Activated T-cell treated with anti-CD3 and anti-CD28 coated beads, Interleukin-2, amount 50 U/mL, for 72 hours (primary cell): ENCODE results near the gene LOXHD1. TPM values are rescaled to one million over a fixed set of nuclear protein-coding genes. Genes with fewer than 3 reads are reported as not detected.

Source experiments
- ATAC-seq, 2 donors: fragments of 150-1000 bp; cut with Tn5 transposase; replicated peaks in 1 of 2; 2 replicates each; pipeline ENCODE4 v1.10.0; 2021; ENCODE audit warnings: moderate library complexity in 2 of 2, mild to moderate bottlenecking in 1 of 2
- DNase-seq, 2 donors: peaks; one replicate each; pipeline ENCODE4 v3.0.0; 2021 to 2022; ENCODE audit warnings: mixed read lengths in 1 of 2
- H3K27ac Mint-ChIP-seq: one replicate; pipeline ENCODE4 v1.8.0; 2022; ENCODE audit warnings: mild to moderate bottlenecking, moderate library complexity, mixed read lengths
- H3K27me3 Mint-ChIP-seq: one replicate; pipeline ENCODE4 v1.8.0; 2022; ENCODE audit warnings: low read depth, mixed read lengths
- H3K36me3 Mint-ChIP-seq, 2 donors: one replicate each; pipeline ENCODE4 v1.8.0; 2022; ENCODE audit warnings: mixed read lengths in 2 of 2, mild to moderate bottlenecking in 1 of 2; ENCODE audit not compliant: insufficient read depth in 2 of 2
- H3K4me1 Mint-ChIP-seq: one replicate; pipeline ENCODE4 v1.8.0; 2022; ENCODE audit warnings: low read depth, mixed read lengths
- H3K4me3 Mint-ChIP-seq, 2 donors: one replicate each; pipeline ENCODE4 v1.8.0; 2022; ENCODE audit warnings: mild to moderate bottlenecking in 2 of 2, mixed read lengths in 2 of 2, moderate library complexity in 2 of 2
- H3K9me3 Mint-ChIP-seq, 2 donors: one replicate each; pipeline ENCODE4 v1.8.0; 2022; ENCODE audit warnings: mixed read lengths in 2 of 2
- total RNA-seq, 2 donors: library from RNA; stranded (reverse); gene quantifications; one replicate each; pipeline ENCODE4 v1.2.3, GENCODE V29; 2022

The LOXHD1 gene, protein sequence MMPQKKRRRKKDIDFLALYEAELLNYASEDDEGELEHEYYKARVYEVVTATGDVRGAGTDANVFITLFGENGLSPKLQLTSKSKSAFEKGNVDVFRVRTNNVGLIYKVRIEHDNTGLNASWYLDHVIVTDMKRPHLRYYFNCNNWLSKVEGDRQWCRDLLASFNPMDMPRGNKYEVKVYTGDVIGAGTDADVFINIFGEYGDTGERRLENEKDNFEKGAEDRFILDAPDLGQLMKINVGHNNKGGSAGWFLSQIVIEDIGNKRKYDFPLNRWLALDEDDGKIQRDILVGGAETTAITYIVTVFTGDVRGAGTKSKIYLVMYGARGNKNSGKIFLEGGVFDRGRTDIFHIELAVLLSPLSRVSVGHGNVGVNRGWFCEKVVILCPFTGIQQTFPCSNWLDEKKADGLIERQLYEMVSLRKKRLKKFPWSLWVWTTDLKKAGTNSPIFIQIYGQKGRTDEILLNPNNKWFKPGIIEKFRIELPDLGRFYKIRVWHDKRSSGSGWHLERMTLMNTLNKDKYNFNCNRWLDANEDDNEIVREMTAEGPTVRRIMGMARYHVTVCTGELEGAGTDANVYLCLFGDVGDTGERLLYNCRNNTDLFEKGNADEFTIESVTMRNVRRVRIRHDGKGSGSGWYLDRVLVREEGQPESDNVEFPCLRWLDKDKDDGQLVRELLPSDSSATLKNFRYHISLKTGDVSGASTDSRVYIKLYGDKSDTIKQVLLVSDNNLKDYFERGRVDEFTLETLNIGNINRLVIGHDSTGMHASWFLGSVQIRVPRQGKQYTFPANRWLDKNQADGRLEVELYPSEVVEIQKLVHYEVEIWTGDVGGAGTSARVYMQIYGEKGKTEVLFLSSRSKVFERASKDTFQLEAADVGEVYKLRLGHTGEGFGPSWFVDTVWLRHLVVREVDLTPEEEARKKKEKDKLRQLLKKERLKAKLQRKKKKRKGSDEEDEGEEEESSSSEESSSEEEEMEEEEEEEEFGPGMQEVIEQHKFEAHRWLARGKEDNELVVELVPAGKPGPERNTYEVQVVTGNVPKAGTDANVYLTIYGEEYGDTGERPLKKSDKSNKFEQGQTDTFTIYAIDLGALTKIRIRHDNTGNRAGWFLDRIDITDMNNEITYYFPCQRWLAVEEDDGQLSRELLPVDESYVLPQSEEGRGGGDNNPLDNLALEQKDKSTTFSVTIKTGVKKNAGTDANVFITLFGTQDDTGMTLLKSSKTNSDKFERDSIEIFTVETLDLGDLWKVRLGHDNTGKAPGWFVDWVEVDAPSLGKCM (N-terminal part only)
- under 1 TPM; 0.05 to 0.07 TPM for total RNA-seq

DNA sequence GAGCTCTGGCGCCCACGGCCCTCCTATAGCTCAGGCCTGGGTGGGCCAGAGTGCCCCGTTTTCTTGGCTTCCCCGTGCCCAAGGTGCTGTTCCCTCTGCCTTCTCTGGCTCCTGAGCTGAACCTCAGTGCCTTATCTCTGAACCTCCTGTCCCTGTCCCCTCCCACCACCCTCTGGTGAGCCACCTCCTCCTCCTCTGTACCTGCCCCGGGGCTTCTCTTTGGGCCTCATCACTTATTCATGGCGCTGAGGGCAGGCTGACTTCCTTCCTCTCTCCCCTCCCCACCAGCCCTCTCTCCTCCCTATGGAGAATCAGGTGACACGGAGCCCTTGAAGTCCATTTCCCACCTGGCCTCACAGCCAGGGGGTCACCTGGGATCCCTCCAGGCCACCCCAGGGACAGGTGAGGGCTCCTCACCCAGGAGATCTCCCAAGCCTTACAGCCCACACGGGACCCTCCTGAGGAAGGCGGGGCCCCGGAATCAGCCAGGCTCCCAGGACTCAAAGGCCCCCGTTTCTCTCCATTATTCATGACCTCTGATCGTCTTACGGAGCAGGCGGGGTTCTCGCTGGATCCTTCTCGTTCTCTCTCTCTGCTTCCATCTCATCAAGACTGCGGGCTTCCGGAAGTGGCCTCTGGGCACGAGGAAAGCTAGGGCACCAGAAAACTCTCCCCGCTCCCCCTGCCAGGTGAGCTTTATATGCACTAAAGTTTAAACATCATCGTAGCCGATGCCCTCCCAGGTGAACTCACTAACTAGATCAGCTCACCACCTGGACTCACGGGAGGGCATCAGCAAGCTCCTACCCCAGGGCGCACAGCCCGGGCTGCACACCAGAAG, at the start of gene LOXHD1:
LOXHD1 (minus strand) TSS at position 106 of the 841 bp plus-strand sequence. CDS start 187 bp downstream, outside the sequence.
- no peak for DNase-seq
- H3K27me3 Mint-ChIP-seq: no peaks in the 10 kb centered on the region
- no peak within 1 kb of the TSS for H3K27ac Mint-ChIP-seq
- no peaks in the 10 kb centered on the region for H3K9me3 Mint-ChIP-seq
- no peak for ATAC-seq
- no peaks in the 10 kb centered on the region for H3K36me3 Mint-ChIP-seq
- no peaks in the 10 kb centered on the region for H3K4me1 Mint-ChIP-seq
- H3K4me3 Mint-ChIP-seq: no peak within 1 kb of the TSS

DNA sequence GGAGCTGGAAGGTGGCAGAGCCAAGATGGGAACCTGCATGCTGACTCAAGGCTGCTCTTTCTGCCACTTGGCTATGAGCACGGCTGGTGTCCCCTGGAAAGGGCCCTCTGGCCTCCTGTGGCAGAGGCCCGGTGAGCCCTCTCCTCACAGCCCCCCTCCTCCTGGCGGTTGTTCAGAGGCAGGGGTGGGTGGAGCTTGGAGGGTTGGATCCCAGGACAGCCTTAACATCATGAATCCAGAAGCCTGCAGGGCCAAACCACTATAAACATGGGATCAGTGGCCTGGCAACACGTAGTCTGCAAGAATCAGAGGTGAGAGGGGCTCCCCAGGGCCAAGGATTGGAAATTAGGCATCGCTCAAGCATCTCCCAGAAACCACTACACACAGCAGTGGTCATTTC, 48.5 kb upstream of the LOXHD1 start:
- Mint-ChIP-seq H3K27ac (no peak overlapping the region), H3K4me3 (no peak overlapping the region), H3K36me3 (no peaks in the 10 kb centered on the region), H3K9me3 (no peaks in the 10 kb centered on the region), H3K4me1 (no peaks in the 10 kb centered on the region), H3K27me3 (no peaks in the 10 kb centered on the region)
- ATAC-seq: no peak
- DNase-seq: no peak

DNA sequence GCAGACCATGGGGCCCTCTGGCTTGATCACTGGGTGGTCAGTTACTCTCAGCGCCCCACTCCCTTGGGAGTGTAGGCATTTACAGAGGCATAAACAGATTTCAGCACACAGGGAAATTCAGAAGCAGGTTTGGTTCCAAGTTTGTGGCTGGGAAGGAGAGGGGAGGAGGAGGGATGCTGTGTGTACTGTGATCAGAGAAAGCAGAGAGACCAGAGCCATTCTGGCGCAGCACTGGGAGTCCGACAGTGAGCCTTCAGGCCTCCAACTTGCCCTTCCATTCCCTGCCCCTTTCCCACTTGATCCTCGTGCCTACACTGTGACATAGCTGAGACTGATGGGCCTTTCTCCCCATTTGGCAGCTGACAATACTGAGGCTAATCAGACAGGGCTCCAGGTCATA, 47.8 kb upstream of the LOXHD1 start:
- H3K36me3 Mint-ChIP-seq: no peaks in the 10 kb centered on the region

DNA sequence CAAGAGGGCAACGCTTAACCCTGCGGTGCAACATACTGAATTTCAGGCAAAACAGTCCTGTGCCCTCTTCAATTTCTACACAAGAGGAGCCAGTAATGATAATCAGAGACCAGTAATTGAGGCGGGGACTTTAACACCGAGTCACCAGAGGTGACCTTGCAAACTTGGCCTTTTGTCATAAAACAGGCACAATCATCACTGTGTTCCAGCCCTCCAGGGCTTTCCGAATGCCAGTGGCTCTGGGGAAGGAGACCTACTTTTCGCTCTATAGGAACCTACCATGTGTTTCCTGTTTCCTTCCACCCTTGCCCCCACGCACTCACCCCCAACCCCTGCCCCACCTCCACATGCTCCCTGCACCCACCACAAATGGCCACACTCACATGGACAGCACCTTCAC, 47.2 kb upstream of the LOXHD1 start:
- Mint-ChIP-seq H3K9me3 (no peaks in the 10 kb centered on the region), H3K4me1 (no peaks in the 10 kb centered on the region), H3K27me3 (no peaks in the 10 kb centered on the region), H3K27ac (no peak overlapping the region), H3K36me3 (no peaks in the 10 kb centered on the region), H3K4me3 (no peak overlapping the region)
- ATAC-seq (no peak), DNase-seq (no peak)

More for the DNA sequence above, 47.8 kb upstream of the LOXHD1 start:
- Mint-ChIP-seq H3K9me3 (no peaks in the 10 kb centered on the region), H3K27me3 (no peaks in the 10 kb centered on the region), H3K27ac (no peak overlapping the region), H3K4me1 (no peaks in the 10 kb centered on the region), H3K4me3 (no peak overlapping the region)
- ATAC-seq (no peak), DNase-seq (no peak)

DNA sequence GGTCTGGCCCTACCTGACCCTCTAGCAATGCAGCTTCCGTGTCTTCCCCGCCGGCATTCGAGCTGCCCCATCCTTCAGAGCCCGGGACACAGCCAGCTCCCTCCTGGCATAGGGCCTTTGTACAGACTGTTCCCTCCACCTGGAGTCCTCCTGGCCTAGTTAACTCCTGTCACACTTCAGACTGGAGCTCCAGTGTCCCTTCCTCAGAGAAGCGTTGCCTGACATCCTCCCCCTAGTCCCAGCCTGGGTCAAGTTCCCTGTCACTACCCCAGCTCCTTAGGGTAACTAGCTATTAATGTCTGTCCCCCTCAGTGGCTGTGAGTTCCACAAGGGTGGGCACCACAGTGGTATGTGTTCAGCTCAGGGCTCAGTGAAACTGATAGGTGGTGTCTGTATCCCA, 45.5 kb upstream of the LOXHD1 start:
- Mint-ChIP-seq H3K27me3 (peaks cover 10% of the 10 kb centered on the region), H3K4me1 (no peaks in the 10 kb centered on the region), H3K4me3 (no peak overlapping the region), H3K36me3 (peaks cover 0 to 3% of the 10 kb centered on the region in 2 donors), H3K9me3 (peaks cover 6 to 7% of the 10 kb centered on the region in 2 donors), H3K27ac (no peak overlapping the region)
- ATAC-seq: no peak
- DNase-seq: no peak

DNA sequence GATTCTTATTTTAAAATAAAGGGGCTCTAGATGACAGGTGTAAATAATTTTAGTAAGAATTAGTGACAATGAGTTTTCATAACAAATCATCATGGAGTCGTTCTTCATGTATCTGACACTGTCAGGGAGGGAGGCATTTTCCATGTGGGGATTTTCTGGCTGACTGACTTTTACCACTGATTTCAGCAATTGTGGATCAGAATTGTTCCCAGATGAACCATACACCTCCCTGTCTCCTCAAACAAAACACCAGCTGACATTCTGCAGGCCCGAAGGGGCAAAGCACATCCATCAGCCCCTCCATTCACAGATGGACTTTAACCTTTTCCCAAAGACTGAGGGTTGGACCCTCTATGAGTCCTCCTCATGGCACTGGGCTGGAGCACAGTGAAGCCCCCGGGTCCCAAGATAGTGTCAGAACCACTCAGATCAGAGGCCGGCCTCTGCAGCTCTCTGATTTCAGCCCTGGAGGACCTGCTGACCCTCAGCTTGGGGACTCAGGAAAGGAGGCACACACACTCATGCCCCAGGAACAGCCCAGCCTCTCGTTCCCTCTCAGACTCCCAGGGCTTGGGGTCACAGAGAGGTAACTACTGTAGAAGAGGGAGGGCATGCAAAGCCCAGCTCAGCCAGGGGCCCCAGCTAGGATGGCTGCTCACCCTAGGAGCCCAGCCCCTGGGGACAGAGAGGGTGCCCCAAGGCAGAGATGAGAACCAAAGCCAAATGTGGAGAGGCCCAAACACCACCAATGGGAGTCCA, 43.2 kb upstream of the LOXHD1 start:
- H3K36me3 Mint-ChIP-seq: peaks cover 0 to 3% of the 10 kb centered on the region in 2 donors
- no peak overlapping the region for H3K4me3 Mint-ChIP-seq
- H3K4me1 Mint-ChIP-seq: no peaks in the 10 kb centered on the region
- H3K9me3 Mint-ChIP-seq: peaks cover 6 to 9% of the 10 kb centered on the region in 2 donors
- H3K27ac Mint-ChIP-seq: no peak overlapping the region
- no peak for DNase-seq
- no peak for ATAC-seq
- H3K27me3 Mint-ChIP-seq: peaks cover 10% of the 10 kb centered on the region

DNA sequence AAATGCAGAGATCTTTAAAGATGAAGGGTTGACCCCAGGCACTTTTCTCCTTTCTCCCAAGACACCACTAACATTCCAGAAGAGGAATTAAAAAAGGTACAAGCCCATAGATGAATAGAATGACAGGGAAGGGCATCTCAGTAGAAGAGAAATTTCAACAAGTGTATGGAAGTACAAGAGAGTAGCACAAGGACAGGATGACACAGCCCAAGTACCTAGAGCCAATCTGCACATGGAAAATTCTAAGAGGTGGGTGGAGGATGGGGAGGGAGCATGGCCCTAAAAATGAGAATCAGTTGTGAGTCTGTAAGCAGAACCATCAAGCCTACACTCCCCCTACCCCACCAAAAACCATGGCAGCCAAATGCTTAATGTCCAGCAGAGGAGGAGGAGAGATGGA, 39.7 kb upstream of the LOXHD1 start:
- Mint-ChIP-seq H3K27me3 (peaks cover 10% of the 10 kb centered on the region), H3K4me1 (no peaks in the 10 kb centered on the region), H3K4me3 (no peak overlapping the region), H3K36me3 (peaks cover 0 to 3% of the 10 kb centered on the region in 2 donors), H3K27ac (no peak overlapping the region), H3K9me3 (peaks cover 6 to 9% of the 10 kb centered on the region in 2 donors)
- no peak for DNase-seq
- ATAC-seq: no peak

DNA sequence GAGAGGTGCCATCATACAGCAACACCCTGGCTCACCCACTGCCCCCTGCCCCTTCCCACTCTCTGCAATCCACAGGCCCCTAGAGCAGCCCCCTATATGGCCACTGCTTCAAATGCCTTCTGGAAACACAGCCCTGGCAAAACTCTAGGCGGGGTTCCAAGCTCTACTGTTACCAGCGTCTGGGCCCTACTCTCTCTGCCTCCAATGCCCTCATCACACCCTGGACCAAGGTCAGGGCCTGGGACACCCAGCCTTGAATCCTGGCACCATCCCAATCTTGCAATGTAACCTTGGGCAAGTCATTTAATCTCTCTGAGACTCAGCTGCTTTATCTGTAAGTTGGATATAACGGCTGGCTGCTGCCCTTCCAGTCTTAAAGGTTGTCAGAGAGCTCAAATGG, 39.2 kb upstream of the LOXHD1 start:
- peaks cover 0 to 3% of the 10 kb centered on the region in 2 donors for H3K36me3 Mint-ChIP-seq
- peaks cover 10% of the 10 kb centered on the region for H3K27me3 Mint-ChIP-seq

DNA sequence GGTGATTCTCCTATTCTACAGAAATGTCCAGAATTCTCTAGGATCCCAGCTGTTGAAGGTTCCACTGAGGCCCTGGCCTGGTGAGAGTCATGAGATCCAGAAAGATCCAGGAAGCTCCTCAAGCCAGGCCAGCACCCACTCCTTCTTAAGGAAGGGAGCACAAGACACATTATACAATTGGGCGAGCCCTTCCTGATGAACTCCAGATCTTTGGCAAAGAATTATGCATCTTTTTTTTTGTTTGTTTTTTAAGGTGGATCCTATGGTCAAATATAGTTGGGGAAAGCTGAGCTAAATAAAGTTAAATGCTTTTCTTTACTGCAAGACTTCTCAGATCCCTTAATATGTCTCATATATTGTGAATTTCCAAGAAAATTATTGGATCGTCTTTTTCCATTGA, 37.0 kb upstream of the LOXHD1 start:
- peaks cover 10% of the 10 kb centered on the region for H3K27me3 Mint-ChIP-seq

More for the DNA sequence above, 39.2 kb upstream of the LOXHD1 start:
- Mint-ChIP-seq H3K9me3 (peaks cover 6 to 9% of the 10 kb centered on the region in 2 donors), H3K4me3 (no peak overlapping the region), H3K27ac (no peak overlapping the region), H3K4me1 (no peaks in the 10 kb centered on the region)
- ATAC-seq (no peak), DNase-seq (no peak)

DNA sequence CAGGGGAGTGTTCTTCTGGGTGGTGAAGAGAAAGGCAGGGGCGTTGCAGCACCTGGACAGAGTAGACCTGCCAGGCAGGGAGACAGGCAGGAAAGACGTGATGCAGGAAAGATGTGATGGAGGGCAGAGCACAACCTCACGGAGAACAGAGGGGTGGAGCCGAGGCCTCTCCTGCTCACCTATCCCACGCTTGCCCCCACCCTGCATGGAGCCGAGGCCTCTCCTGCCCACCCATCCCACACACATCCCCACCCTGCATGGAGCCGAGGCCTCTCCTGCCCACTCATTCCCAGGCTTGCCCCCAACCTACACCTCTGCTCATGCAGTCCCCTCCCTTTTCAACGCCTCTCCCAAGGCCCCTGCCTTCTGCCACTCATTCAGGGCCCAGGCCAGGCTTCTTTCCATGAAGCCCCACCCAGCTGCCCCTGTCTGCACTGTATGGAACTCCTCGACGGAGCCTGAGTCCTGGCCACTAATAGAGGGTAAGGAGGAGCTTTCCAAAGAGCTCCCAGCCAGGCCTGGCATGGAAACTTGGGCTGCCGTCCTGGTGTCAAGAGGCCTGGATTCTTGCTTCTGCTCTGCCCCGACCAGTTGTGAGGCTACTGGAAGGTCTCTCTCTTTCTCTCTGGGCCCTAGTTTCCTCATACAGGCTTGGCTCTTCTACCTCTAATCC, 32.0 kb upstream of the LOXHD1 start:
- H3K9me3 Mint-ChIP-seq: no peaks in the 10 kb centered on the region
- ATAC-seq: no peak

More for the DNA sequence above, 37.0 kb upstream of the LOXHD1 start:
- no peak overlapping the region for H3K4me3 Mint-ChIP-seq
- H3K36me3 Mint-ChIP-seq: peaks cover 0 to 3% of the 10 kb centered on the region in 2 donors
- no peak for ATAC-seq
- H3K4me1 Mint-ChIP-seq: no peaks in the 10 kb centered on the region
- peaks cover 6 to 9% of the 10 kb centered on the region in 2 donors for H3K9me3 Mint-ChIP-seq
- no peak for DNase-seq
- no peak overlapping the region for H3K27ac Mint-ChIP-seq

DNA sequence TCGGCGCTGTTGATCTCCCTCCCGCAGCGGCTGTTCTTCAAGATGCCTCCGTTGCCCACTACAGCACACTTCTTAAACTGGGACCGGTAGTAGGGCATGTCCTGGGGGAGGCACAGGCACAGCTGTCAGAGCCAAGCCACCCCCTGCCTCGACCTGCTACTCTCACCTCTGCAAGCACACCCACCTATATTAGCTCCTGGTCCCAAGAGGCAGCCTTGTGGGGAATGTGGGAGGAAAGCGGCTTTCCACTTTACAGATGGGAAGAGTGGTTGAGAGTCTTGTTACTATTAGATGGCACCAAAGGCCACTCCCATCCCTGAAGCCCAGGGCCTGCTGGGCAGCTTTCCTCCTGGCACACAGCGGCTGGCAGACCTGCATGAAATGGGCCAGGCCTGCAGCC, 29.2 kb upstream of the LOXHD1 start:
- H3K27ac Mint-ChIP-seq: no peak overlapping the region
- no peaks in the 10 kb centered on the region for H3K9me3 Mint-ChIP-seq
- ATAC-seq: no peak
- H3K4me1 Mint-ChIP-seq: no peaks in the 10 kb centered on the region
- no peak for DNase-seq
- H3K36me3 Mint-ChIP-seq: no peaks in the 10 kb centered on the region
- H3K27me3 Mint-ChIP-seq: no peaks in the 10 kb centered on the region
- no peak overlapping the region for H3K4me3 Mint-ChIP-seq

More for the DNA sequence above, 32.0 kb upstream of the LOXHD1 start:
- Mint-ChIP-seq H3K36me3 (no peaks in the 10 kb centered on the region), H3K27me3 (no peaks in the 10 kb centered on the region), H3K4me3 (no peak overlapping the region), H3K27ac (no peak overlapping the region), H3K4me1 (no peaks in the 10 kb centered on the region)
- DNase-seq: no peak
